Measurements from ENCODE around the gene MELK. TPM values are rescaled to one million over a fixed set of nuclear protein-coding genes. Genes with fewer than 3 reads are reported as not detected.

MELK gene
- total and polyA plus RNA-seq, 10 donors = 0.64 to 9.3 (median 2.9) TPM

GRCh38 chr9:36594213-36594612 is 21.5 kb downstream of the MELK start:
- WGBS, 5 donors = 92 to 97% (median 96%) methylated on average over 3 of the region's 3 CpGs
- Histone ChIP-seq H3K4me3 (no peak overlapping the region), H3K4me1 (peaks cover 0 to 9% (median 0%) of the 10 kb centered on the region in 6 donors), H3K27ac (no peak overlapping the region), H3K9me3 (no peaks in the 10 kb centered on the region), H3K27me3 (replicated peaks in 1 of 7) (no peaks in the 10 kb centered on the region), H3K36me3 (peaks cover 0 to 69% (median 0%) of the 10 kb centered on the region in 6 donors)
- intact Hi-C loops (cut with DNase I; ENCODE audit: low total_unique reads) = no loop called here
- DNase-seq = no peak
- TF ChIP-seq CTCF (IDR thresholded peaks at IDR 0.05 in 8 of 11, conservative IDR thresholded peaks at IDR 0.05 in 3 of 11) = no peak
- no peak for TF ChIP-seq POLR2AphosphoS5 (IDR thresholded peaks at IDR 0.05)
- no peak for TF ChIP-seq POLR2A (IDR thresholded peaks at IDR 0.05)

- Histone ChIP-seq H3K36me3 (peaks cover 0 to 61% (median 0%) of the 10 kb centered on the region in 6 donors), H3K27ac (no peak overlapping the region), H3K4me3 (no peak overlapping the region), H3K27me3 (replicated peaks in 1 of 7) (no peaks in the 10 kb centered on the region), H3K9me3 (no peaks in the 10 kb centered on the region), H3K4me1 (peaks cover 0 to 9% (median 0%) of the 10 kb centered on the region in 6 donors)
- TF ChIP-seq POLR2A (IDR thresholded peaks at IDR 0.05) = no peak
- peak in 4 of 11 experiments; percentile 21 to 38 (median 28) for TF ChIP-seq CTCF (IDR thresholded peaks at IDR 0.05 in 8 of 11, conservative IDR thresholded peaks at IDR 0.05 in 3 of 11)
- DNase-seq = no peak
- intact Hi-C loops (cut with DNase I; ENCODE audit: low total_unique reads) = no loop called here
- 70 to 93% (median 80%) methylated on average over 2 of the region's 2 CpGs for WGBS, 5 donors
Observed at GRCh38 chr9:36597412-36598178, 24.9 kb downstream of the MELK start.

GRCh38 chr9:36598273-36598672 is 25.6 kb downstream of the MELK start:
- H3K27me3 ChIP-seq (replicated peaks in 1 of 7) = no peaks in the 10 kb centered on the region
- no peaks in the 10 kb centered on the region for H3K9me3 ChIP-seq
- TF ChIP-seq CTCF (IDR thresholded peaks at IDR 0.05 in 8 of 11, conservative IDR thresholded peaks at IDR 0.05 in 3 of 11) (no peak), POLR2A (IDR thresholded peaks at IDR 0.05) (no peak), POLR2AphosphoS5 (IDR thresholded peaks at IDR 0.05) (no peak)
- WGBS, 5 donors = 67 to 85% (median 83%) methylated on average over 1 of the region's 1 CpG
- H3K4me1 ChIP-seq = peaks cover 0 to 9% (median 0%) of the 10 kb centered on the region in 6 donors
- H3K27ac ChIP-seq = no peak overlapping the region
- DNase-seq = no peak
- intact Hi-C loops (cut with DNase I; ENCODE audit: low total_unique reads) = no loop called here
- no peak overlapping the region for H3K4me3 ChIP-seq
- peaks cover 0 to 57% (median 0%) of the 10 kb centered on the region in 6 donors for H3K36me3 ChIP-seq

- no peaks in the 10 kb centered on the region for H3K9me3 ChIP-seq
- peak overlapping the region in 1 of 8 donors; percentile 17 for H3K4me3 ChIP-seq
- H3K36me3 ChIP-seq = peaks cover 0 to 47% (median 0%) of the 10 kb centered on the region in 6 donors
- H3K27ac ChIP-seq = peak overlapping the region in 3 of 8 donors; percentile 21 to 35 (median 33)
- no peaks in the 10 kb centered on the region for H3K27me3 ChIP-seq (replicated peaks in 1 of 7)
- 44 to 66% (median 64%) methylated on average over 3 of the region's 3 CpGs for WGBS, 5 donors
- no peak for TF ChIP-seq POLR2A (IDR thresholded peaks at IDR 0.05)
- no peak for TF ChIP-seq CTCF (IDR thresholded peaks at IDR 0.05 in 8 of 11, conservative IDR thresholded peaks at IDR 0.05 in 3 of 11)
- TF ChIP-seq POLR2AphosphoS5 (IDR thresholded peaks at IDR 0.05) = no peak
- no peak for DNase-seq
- intact Hi-C loops (cut with DNase I; ENCODE audit: low total_unique reads) = no loop called here
- H3K4me1 ChIP-seq = peaks cover 0 to 4% (median 0%) of the 10 kb centered on the region in 6 donors
Observed at GRCh38 chr9:36603006-36603405, 30.3 kb downstream of the MELK start.
